HG02642 (cell line): ENCODE data around the gene SH3TC1.

Experiments
- ATAC-seq: cut with Tn5 transposase; IDR thresholded peaks from one replicate; pipeline ENCODE4 v1.9.1; 2021; ENCODE audit warnings: mild to moderate bottlenecking; ENCODE audit not compliant: unreplicated experiment, poor library complexity

Gene SH3TC1

GRCh38 chr4:8225706-8226443 lies 26.8 kb downstream of the SH3TC1 start:
- no peak for ATAC-seq

GRCh38 chr4:8227201-8227770 lies 28.2 kb downstream of the SH3TC1 start:
- no peak for ATAC-seq

- ATAC-seq, result no peak
Observed at GRCh38 chr4:8227771-8228318, 28.8 kb downstream of the SH3TC1 start.

- ATAC-seq, result peak; percentile 74
Observed at GRCh38 chr4:8228319-8229250, 29.5 kb downstream of the SH3TC1 start.

- ATAC-seq, result no peak
Observed at GRCh38 chr4:8229331-8229975, 30.4 kb downstream of the SH3TC1 start.

GRCh38 chr4:8230033-8230432 lies 30.9 kb downstream of the SH3TC1 start:
- no peak for ATAC-seq

GRCh38 chr4:8230891-8231290 lies 31.8 kb downstream of the SH3TC1 start:
- ATAC-seq, result no peak

- no peak for ATAC-seq
Observed at GRCh38 chr4:8231551-8232049, 32.5 kb downstream of the SH3TC1 start.

- no peak for ATAC-seq
Observed at GRCh38 chr4:8232748-8233147, 33.7 kb downstream of the SH3TC1 start.

GRCh38 chr4:8233672-8234484 lies 34.8 kb downstream of the SH3TC1 start:
- no peak for ATAC-seq

- no peak for ATAC-seq
Observed at GRCh38 chr4:8234715-8235114, 35.6 kb downstream of the SH3TC1 start.

GRCh38 chr4:8235224-8235623 lies 36.1 kb downstream of the SH3TC1 start:
- no peak for ATAC-seq

- ATAC-seq, result no peak
Observed at GRCh38 chr4:8235686-8236085, 36.6 kb downstream of the SH3TC1 start.

GRCh38 chr4:8236106-8236919 lies 37.2 kb downstream of the SH3TC1 start:
- ATAC-seq, result no peak

GRCh38 chr4:8236920-8237195 lies 37.8 kb downstream of the SH3TC1 start:
- ATAC-seq, result no peak

GRCh38 chr4:8237256-8237989 lies 38.3 kb downstream of the SH3TC1 start:
- no peak for ATAC-seq

GRCh38 chr4:8238036-8238511 lies 39.0 kb downstream of the SH3TC1 start:
- ATAC-seq, result no peak

GRCh38 chr4:8238515-8239053 lies 39.5 kb downstream of the SH3TC1 start:
- ATAC-seq, result no peak
